Bone marrow (tissue), 2 donors: Measurements from ENCODE around the gene CBX4.

Source experiments
- DNase-seq, 2 donors: peaks; one replicate each; lab custom pipeline; 2025; lab: John Stamatoyannopoulos, UW

The CBX4 gene

DNA sequence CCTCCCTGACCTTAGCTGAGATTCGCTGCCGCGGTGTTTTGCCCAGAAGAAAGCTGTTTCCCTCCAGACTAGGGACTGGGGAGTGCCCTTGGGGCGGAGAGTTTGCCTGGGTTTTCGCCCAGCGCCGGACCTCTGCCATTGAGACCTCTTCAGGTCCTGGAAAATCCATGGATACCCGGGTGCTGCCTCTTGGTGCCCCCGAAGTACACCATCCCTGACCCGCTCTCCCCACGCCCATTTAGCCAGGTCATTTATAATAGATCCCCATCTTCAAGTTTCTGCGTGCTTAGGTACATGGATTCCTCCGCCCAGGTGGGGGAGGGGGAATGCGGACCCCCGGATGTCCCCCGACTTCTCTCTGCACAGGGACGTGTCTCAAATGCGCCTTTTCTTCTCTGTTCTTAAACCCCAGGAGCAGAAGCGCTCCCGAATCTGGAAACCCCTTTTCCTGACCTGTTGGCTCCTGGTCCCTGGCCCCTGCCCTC lies 27.3 kb downstream of the CBX4 start:
- no peak for DNase-seq

DNA sequence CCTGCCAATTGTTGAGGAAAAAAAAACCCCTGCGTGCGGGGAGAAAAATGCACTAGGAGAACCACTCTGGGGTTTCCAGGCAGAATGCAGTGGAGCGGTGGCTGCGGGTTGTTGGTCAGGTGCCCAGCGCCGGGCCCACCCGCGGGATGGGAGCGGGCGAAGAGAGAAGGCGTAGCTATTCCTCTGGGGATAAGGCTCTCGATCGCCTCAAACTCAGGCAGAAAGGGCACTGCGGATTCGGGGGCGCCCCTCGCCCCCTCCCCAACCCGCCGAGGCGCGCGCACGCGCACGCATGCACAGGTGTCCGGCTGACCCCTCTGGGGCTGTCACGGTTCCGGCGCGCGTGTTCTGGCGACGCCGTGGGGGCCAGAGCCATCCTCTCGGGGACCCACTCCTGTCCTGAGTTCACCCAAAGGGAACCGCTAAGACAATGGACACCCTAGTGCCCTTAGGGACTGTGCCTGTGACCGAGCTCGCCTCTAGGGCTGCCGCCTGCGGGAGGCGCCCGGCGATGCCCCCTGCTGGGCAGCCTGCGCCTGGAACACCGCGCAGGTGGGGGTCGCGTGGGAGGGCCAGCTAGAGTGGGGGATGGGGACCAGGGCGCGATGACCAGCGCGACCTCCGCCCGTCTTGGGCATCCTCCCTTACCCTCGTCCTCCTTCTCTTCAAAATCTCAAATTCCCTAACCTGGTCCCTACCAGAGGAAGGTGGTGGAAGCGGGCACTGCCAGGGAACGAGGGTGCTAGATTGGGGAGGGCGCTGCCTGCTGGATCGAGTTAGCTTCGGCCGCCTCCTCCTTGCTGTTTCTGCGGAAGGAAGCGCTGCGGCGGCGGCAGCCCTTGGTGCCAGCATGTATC lies 28.0 kb downstream of the CBX4 start:
- no peak for DNase-seq

DNA sequence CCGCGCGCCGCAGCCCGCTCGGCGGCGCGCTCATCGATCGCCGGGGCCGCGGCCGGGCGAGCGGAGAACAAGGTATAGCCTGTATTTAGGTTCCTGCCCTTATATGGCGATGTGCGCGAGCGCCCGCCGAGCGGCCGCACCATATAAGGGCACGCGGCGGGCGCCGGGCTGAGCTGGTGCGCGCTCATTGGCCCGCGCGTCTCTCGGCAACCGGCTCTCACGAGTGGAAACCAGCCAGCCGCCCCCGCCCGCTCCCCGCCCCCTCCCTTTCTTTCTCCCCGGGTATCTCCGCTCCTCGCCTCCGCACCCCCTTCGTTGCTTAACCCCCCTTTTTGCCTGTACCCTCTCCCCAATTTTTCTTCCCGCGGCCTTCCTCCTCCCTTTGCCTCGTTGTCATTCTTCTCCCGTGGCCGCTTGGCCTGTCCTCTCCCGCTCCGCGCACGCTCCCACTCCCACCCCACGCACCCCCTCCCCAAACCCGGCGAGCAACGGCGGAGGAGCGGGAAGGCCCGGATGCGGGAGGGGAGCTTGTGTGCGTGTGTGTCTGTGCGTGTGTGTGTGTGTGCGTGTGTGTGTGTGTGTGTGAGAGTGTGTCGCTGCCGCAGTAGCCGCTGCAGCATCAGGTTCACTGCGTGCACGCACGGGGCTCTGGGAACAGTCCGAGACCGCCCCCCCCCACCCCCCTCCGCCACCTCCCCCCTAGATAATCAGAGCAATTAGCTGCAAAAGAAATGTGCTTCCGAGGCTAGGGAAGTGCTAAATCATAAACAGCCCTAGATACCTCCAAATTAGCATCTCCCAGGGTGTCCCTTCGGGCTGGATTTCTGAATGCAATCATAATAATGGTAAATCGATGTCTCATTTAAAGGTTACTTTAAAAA lies 28.9 kb downstream of the CBX4 start:
- DNase-seq = peak in 1 of 2 donors; percentile 22

DNA sequence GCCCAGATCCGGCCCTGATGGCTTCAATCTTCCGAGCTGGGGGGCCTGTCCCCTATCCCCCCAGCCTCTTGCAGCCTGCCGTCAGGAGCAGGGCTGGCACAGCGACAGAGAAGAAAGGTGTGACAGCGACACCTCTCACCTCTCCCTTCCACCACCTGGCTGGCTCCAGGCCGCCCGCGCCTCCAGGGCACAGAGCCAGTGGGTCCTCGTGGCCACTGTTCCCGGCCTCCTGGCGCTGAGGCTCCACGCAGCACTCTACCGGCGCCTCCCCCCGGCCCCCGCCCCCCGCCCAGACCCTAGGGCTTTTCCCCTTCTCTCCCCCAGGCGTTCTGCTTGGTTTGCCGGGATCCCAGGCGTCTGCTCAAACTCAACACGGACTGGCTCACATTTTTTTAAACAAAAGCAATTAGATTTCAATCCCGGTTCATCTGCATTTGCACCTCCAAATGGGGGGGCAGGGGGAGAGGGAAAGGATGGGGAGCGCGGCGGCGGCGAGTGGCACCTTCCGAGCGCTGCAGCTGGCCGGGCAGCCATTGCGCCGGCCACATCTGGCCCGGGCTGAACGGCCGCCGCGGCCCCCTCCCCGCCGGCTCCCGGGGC lies 29.6 kb downstream of the CBX4 start:
- no peak for DNase-seq

DNA sequence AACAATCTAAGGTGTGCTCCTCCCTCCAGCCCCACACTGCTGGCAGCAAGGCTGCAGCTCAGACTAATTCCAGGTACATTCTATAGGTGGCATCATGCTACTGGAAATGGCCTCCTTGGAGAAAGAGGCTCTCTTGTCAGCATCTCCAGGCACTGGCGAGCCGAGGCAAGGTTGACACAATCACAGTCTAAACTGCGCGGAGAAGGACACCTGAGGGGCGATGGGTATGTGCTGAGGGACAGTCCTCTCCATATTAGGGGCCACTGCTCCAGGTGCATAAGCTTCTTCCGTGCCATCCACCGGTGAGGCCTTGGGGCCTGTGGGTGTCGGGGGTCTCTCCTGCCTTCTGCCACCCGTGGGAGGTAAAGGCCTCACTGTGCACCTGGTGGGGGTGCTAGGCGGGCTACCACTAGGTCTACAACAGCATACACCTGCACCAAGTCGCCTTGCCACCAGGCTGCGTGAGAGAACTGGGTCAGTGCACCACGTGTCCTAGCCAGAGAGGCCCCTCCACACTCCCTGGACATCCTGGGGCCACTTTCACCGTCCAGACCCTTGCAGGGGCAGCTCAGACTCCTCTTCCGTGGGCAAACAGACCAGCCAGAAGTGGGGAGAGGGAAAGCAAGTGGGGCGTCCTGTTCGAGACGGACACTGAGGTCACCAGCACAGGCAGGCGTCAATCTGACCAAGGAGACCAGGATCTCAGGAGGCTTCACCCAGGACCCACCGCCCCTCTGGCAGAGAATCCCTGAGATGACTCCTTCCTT lies 30.3 kb downstream of the CBX4 start:
- DNase-seq = peak in 1 of 2 donors; percentile 42

DNA sequence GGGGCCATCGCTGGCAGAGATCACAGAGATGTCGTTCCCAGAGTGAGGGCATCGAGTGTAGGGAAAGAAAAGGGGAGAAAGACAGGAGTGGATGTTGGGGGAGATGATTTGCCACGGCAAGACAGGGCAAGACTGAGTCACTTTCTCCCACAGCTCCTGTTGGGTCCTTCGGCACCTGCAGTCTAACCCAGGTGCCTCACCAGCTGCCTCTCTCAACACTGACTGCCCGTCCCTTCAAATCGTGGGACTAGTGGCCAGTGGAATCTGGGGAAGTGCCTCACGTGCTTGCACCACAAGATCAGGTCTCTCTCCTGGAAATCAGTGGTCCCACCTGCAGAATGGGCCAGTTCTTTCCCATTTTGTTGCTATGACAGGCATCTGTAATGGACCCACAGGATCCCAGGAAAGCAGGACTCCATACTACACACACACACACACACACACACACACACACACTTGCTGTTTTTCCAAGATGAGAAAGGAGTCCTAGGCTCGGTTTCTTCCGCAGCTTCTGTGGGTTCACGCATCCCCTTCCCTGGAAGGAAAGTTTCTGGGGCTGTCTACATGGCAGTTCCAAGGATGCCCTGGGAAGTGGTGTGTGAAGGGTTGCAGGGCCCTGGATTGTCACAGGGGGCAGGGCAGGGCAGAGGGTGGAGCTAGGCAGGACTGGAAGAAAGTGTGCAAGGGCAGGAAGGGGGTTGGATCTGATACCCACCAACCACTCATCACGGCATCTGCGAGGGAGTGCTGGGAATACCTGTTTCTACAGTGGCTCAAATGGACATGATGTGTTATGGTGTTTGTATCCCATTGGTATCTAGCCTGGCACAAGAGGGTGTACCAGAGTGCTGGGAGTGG lies 32.1 kb downstream of the CBX4 start:
- no peak for DNase-seq

DNA sequence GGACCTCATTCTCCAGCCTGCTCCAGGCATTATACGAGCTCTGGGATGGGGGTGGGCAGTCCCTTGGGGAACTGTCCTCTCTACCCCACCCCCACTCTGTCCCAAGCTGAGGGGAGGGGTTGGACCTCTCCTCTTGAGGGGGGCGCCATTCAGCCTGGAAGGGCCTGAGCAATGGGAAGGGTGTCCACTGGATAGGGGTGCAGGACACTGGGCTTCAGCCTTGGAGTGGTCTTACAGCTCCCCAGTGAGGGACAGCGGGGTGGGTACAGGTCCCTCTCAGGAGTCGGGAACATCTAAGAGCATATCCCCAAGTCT lies 32.8 kb downstream of the CBX4 start:
- no peak for DNase-seq

DNA sequence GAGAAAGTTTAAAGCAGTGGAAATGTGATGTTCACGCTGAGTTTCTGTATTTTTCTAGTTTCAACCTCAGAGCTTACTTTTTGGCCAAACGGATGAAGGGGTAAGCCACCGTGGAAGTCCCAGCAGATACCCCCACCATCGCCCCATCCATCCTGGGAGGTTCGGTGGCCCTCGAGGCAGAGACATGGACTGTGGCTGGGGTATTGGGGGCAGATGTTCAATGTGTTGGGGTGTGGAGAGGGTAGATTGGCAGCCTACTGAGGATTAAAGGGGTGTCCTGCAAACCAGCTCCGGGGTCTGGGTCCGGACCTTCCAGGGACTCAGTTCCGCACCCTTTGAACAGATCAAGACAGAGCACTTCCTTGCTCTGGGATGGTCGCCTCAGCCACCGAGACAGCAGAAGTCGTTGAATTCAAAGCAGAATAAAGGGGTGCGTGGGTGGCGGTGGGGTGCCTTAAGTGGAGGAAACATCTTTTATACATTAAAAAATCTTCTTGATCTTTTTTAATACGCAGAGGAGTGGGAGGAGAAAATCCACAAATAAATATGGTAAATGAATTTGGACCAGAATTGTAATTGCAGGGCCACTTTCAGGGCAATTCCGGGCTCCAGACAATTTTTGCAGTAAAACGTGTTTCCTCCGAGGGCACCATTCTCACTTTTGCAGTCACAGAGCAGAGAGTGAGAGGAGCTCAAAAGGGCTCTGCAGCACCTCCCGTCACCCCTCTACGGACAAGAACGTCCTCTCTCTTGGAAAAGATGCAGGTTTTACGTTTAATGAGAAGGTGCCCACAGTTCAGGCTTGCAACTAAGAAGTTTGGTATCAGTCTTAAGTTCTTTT lies 34.2 kb downstream of the CBX4 start:
- DNase-seq = no peak

DNA sequence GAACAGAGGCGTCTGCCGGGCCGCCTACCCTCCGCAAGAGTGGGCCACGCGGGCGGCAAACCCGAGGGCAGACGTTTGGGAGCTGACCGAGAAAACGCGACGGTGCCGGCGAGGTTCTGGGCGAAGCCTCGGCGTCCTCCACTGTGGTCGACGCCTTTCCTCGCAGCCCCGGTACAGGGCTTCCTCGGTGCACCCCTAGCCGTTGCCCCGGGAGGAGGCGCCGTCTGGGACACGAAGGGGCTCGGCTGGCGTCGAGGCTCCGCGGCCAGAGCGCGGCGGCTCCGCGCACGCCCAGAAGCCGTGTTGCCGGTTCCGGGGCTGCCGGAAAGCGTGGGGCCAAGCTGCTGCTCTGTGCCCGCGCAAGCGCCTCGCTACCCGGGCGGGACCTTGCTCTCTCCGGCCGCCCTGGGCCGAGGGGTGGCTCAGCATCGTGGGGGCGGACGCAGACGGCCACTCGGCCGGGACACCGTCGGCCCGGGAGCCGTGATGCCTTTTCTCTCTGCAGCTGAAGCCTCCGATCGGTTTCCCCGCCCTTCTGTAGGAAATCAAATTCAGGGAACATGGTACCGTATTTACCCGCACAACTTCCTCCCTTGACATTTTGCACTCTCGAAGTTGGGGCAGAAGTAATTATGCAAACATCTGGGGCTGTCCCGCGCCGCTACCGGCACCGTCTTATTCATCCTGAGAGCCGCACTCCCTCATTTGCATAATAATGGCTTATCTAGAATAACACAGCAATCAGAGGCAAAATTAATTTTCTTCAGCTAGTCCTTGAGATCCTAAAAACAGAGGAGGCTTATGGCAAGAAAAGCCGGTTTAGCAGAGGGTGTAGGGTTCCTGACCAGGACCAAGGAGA lies 35.0 kb downstream of the CBX4 start:
- DNase-seq = peak in 1 of 2 donors; percentile 41

DNA sequence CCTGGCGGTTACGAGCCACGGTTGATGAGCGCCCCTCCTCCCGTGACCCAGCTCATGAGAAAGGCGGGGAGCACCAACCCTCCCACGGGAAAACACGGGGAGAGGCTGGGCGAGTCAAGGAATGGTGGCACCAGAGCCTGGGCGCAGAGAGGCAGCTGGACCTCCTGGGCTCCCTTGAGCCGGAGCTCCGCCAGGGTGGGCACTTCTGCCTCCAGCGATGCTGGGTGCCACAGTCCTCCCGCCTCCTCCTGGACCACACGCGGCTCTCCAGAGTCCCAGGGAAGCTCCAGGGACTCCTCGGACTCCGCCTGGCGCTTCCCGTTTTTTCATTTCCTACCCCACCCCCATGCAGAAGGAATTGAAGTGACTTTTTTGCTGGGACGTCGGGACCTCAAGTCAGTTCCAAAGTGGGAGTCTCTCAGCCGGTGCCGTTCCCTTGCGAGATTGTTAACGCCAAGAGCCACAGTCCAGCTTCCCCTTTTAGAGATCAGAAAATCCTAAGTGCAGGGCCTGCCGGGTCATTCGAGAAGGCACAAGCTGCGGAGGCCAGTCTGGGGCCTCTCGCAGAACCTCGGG lies 35.7 kb downstream of the CBX4 start:
- no peak for DNase-seq

DNA sequence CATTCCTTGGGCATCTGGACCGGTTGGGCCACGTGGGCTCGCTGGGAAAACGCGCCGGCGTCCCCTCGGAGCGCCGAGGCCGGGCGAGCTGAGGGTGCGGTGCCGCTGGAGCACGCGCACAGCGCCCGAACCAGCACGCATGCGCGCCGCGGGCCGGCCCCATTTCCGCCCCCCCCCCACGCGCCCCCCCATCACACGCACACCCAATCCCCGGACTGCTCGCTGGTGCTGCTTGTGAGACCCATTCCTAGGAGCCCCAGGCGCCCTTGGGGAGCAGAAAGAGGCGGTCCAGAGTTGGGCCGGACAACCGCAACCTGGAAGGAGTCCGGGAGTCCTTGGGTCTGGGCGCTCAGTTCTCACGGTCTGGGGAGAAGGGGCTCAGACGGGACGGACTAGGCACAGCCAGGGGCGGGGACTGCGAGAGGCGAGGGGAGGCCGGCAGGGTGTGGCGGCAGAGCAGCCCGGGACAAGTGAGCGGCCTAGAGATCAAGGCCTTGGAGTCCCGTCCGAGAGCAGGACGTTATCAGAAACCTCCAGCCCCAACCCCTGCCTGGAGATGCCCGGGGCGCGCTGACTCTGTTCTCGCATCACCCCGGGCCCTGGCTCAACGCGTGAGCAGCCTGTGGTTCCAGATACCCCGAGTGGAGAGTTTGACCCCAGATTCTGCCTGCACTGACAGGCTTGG lies 36.4 kb downstream of the CBX4 start:
- DNase-seq = no peak

DNA sequence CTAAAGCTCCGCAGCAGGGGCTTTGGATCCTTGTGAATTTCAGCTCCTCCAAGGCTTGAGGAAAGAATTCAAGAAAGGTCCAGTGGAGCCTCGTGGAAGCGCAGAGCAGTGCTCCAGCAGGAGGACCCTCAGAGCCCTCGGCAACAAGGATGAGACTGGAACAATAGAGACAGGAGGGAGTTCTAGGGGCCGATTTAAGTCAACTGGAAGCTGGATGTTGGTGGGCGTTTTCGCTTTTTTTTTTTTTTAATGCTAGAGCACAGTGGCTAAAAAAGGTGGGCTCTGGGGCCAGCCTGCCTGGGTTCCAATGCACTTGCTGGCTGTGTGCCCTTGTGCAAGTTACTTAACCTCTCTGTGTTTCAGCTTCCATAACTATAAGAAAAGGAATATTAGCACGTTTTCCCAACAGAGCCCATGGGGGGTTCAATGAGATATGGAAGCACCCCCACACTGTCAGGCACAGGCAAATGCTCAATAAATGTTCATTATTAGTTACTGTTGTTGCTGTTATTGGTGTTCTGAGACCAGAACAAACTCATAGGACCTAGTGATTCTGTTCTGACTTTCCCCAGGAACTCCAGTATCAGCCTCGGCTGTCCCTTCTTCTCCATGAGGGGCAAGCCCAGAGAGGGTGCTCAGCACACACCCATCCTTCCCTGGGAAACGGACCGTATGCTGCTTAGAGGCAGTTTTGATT lies 37.1 kb downstream of the CBX4 start:
- DNase-seq = no peak

DNA sequence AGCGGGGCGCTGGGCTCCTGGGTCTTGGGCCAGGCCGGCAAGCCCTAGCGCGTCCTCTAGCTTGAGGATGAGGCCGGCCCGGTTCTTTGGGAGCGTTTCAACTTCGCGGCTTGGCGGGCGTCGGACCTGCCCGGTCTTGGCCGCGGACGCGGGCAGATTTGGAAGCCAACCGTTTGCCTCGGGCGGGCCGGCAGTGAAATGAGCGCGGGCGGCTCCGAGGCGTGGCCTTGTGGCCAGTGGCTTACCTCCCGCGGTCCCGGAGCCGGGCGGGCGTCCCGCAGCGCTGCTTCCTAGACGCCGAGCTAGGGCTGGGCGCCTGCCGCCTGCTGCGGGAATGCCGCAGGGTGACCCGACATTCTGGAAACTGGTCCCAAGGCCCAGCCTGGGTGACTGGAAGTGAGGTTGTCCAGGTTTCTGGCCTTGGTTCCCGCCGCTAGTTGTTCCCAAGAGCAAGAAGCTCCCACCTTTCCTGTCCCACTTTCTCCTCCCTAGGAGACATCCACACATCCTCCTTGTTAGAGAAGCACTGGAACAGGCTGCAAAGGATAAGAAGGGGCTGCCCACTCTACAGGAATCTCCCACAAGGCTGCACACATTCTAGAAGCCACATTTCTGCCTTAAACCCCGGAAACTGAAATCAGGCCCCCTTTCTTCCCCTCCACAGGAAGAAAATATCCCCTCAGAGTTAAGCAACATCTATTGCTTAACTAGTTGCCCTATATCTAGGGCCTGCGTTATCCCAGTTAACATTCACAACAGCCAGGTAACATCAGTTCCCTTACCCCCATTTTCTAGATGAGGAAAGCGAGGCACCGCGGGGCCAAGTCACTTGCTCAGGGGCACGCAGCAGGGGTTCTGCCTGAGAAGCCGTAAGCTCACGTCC lies 37.8 kb downstream of the CBX4 start:
- DNase-seq = no peak

DNA sequence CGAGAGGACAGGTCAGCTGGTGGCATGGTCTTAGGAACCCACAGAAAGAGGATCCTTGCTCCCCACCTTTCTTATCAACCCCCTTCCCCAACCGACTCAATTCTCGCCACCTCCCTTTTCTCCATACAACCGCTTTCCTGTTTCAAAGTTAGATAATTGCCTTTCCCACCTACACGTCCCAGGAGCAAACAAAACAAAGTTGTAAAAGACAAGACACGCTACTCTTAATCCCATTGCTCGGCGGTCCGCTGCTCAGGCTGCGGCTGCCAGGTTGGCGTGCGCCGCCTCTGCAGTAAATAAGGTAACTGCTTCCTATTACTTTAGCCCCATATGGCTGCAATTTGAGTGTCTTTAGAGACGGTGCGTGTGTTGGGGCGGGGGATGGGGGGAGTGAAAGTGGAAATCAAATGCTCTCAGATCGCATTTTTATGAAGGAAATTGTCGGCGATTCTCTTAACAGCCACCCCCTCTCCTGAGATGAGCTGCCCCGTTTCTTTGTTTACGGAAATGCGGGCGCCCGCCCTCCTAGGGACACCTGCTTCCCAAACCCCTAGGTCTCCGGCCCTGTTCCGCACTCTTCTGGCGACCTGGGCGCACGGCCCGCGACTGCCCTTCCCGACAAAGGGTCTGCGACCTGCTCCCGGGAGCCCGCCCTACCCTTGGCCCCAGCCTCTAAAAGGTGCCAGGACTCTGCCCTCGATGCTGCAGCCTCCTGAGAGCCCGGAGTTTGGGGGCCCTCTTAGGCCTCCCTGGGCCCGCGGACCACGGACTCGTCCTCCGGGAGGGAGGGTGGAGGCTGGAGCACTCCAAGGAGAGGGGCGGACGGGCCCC lies 38.7 kb downstream of the CBX4 start:
- DNase-seq = no peak

DNA sequence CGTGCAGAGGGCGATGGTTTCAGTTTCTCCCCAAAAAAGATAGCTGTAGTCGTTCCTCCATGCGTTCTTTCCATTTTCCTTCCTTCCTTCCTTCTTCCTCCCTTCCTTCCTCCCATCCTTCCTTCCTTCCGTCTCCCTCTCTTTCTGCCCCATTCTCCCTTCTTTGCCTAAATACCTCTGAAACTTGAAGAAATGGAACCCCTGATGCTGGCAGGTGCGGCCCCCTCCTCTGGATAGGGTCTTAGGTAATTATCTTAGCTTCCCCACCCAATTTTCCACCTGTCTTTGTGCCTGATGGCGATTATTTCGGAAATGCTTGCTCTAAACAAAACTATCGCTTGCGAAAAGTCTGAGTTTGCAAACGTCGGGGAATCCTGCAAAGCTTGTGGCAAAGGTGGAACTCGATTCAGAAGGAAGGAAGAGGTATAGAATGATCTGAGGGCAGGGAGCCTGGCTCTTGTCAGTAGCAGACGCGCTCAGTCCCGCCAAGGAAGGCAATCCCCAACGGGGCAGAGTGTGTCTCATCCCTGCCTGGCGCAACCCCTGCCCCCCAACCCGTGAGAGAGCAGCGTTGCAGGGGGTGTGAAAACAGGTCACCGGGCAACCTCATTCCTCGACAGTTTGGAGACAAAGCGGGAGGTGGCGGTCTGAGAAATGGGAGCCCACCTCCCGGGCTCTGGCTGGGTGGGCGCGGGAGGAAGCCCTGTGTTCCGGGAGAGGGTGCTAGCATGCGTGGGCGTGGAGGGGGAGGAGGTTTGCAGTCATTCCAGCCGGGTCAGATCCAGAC lies 39.5 kb downstream of the CBX4 start:
- no peak for DNase-seq
